Measurements from ENCODE around the gene ENOX1.

- TF ChIP-seq CTCF (IDR thresholded peaks at IDR 0.05) (no peak), POLR2A (IDR thresholded peaks at IDR 0.05) (no peak)
Observed at GRCh38 chr13:43665388-43665787, 121.4 kb downstream of the ENOX1 start.
